GM12892 (cell line): Measurements from ENCODE around the gene PHACTR3.

Experiments used
- POLR2A ChIP-seq: IDR thresholded peaks from 2 replicates; pipeline ENCODE4 v1.6.1; 2011; ENCODE audit warnings: low read depth, low read length, control low read depth
- TAF1 ChIP-seq: IDR thresholded peaks from 2 replicates; pipeline ENCODE4 v1.6.1; 2011; ENCODE audit warnings: low read depth, mild to moderate bottlenecking, control low read depth, low read length, borderline replicate concordance

DNA sequence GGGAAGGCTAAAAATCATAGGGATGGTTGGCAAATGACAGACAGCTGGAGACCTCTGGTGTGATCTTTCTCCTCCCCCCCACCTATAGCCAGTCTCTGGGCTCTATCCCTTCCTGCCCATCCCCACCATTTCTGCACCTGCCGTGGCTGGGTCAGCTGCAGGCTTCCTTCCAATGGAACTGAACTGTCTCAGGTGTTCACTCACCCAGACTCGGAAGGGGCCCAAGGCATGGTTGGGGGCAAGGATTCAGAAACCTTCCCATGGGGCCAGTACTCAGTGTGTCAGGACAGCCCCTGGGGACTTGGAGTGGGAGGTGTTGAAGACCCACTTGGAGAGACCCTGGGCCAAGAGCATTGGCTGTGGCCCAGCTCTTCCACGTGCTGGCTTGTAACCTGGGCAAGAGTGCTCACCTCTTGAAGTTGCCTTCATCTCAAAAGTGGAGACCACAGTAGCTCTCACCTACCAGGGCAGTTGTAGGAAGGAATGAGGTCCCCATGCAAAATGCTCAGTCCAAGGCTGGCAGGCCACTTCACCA lies 1.7 kb upstream of the PHACTR3 start:
- TF ChIP-seq POLR2A = no peak
- no peak for TF ChIP-seq TAF1
